Measurements from ENCODE around the gene TULP3. TPM values are rescaled to one million over a fixed set of nuclear protein-coding genes. Genes with fewer than 3 reads are reported as not detected.

TULP3 gene
- total and polyA plus RNA-seq, 2 experiments from 2014 or later = 19.0 to 22.9 TPM

DNA sequence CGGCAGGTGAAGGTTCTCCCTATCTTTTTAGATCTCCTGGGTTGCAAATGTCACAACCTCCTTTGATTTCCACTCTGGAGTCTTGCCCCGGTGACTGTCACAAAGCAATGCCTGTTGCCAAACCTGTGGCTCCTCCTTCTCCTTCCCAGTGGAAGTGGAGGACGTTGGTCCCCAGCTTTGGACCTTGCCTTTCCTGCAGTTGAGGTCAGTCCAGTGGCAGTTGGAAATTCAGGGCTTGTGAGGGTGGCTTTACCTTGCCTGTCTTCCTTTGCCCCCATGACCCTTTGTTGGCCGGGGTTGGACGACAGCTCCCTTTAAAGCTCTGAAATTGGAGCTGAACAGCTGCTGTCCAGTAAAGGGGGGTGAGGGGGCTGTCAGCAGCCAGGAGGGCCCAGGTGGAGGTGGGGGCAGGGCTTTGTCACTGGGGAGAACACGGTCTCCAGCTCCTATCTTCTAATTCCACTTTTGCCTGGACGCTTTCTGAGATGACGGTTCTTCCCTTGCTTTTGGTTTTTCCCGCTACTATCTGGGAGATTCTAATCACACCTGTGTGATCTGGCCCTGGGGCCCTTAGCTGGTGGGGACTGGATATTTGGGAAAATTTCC lies 72.6 kb downstream of the TULP3 start:
- 45% methylated on average over 8 of the region's 9 CpGs for WGBS (ENCODE audit: low lambda C conversion rate, missing lambda C conversion rate)
- TF ChIP-seq EZH2phosphoT487 (IDR thresholded peaks at IDR 0.05; ENCODE audit: low read depth, severe bottlenecking, unreplicated experiment) (no peak), EZH2 (IDR thresholded peaks at IDR 0.05; ENCODE audit: borderline replicate concordance) (no peak)
- TF ChIP-seq, protein P1, sequence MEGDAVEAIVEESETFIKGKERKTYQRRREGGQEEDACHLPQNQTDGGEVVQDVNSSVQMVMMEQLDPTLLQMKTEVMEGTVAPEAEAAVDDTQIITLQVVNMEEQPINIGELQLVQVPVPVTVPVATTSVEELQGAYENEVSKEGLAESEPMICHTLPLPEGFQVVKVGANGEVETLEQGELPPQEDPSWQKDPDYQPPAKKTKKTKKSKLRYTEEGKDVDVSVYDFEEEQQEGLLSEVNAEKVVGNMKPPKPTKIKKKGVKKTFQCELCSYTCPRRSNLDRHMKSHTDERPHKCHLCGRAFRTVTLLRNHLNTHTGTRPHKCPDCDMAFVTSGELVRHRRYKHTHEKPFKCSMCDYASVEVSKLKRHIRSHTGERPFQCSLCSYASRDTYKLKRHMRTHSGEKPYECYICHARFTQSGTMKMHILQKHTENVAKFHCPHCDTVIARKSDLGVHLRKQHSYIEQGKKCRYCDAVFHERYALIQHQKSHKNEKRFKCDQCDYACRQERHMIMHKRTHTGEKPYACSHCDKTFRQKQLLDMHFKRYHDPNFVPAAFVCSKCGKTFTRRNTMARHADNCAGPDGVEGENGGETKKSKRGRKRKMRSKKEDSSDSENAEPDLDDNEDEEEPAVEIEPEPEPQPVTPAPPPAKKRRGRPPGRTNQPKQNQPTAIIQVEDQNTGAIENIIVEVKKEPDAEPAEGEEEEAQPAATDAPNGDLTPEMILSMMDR (IDR thresholded peaks at IDR 0.05; ENCODE audit: poor library complexity) = no peak
- DNase-seq (ENCODE audit: low spot score) = no peak

DNA sequence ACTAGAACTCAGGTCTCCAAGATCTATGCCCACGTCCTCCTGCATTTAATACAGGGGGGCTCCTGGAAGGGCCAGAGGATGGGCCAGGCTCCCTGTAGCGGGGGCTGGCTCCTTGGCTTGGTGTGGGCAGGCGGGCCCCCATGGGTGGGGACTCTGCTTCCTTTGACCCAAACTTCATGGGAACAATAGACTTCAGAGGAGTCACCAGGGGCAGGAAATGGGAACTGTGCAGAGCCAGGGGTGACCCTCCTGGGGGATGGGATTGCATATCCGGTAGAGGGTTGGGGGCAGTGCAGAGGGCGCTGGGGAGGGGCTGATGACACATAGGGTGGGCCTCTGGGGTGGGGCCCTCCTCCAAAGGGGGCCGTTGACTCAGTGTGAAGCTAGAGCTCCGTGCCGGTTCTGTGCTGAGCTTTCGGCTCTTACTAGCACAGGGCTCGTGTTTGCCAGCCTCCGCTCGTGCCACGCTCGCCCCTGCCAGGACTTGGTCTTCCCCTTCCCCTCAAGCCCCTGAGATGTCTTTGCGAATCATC lies 73.1 kb downstream of the TULP3 start:
- 68% methylated on average over 13 of the region's 15 CpGs for WGBS (ENCODE audit: low lambda C conversion rate, missing lambda C conversion rate)
- no peaks in the 10 kb centered on the region for H3K9me3 ChIP-seq (ENCODE audit: low read depth)
- no peak overlapping the region for H2AFZ ChIP-seq
- H3K4me1 ChIP-seq (ENCODE audit: insufficient read depth) = peaks cover 8% of the 10 kb centered on the region
- no peak overlapping the region for H3K27ac ChIP-seq
- no peak for TF ChIP-seq EZH2 (IDR thresholded peaks at IDR 0.05; ENCODE audit: borderline replicate concordance)
- no peak for TF ChIP-seq EZH2phosphoT487 (IDR thresholded peaks at IDR 0.05; ENCODE audit: low read depth, severe bottlenecking, unreplicated experiment)
- TF ChIP-seq, protein P1 (IDR thresholded peaks at IDR 0.05; ENCODE audit: poor library complexity) = no peak
- no peaks in the 10 kb centered on the region for H3K27me3 ChIP-seq
- no peak overlapping the region for H3K4me3 ChIP-seq
- peaks cover 6% of the 10 kb centered on the region for H3K79me2 ChIP-seq
- no peaks in the 10 kb centered on the region for H4K20me1 ChIP-seq (ENCODE audit: insufficient read depth, poor library complexity, severe bottlenecking)
- H3K9me2 ChIP-seq (replicated peaks; ENCODE audit: insufficient read depth) = no peaks in the 10 kb centered on the region
- no peak for DNase-seq (ENCODE audit: low spot score)
- H3K36me3 ChIP-seq (replicated peaks; ENCODE audit: insufficient read depth, low read depth) = no peaks in the 10 kb centered on the region
- no peak overlapping the region for H3K4me2 ChIP-seq

More for the DNA sequence above, 72.6 kb downstream of the TULP3 start:
- H3K36me3 ChIP-seq (replicated peaks; ENCODE audit: insufficient read depth, low read depth) = no peaks in the 10 kb centered on the region
- no peak overlapping the region for H2AFZ ChIP-seq
- H3K79me2 ChIP-seq = peaks cover 6% of the 10 kb centered on the region
- peaks cover 11% of the 10 kb centered on the region for H3K4me1 ChIP-seq (ENCODE audit: insufficient read depth)
- no peaks in the 10 kb centered on the region for H3K9me3 ChIP-seq (ENCODE audit: low read depth)
- H3K9me2 ChIP-seq (replicated peaks; ENCODE audit: insufficient read depth) = no peaks in the 10 kb centered on the region
- no peak overlapping the region for H3K27ac ChIP-seq
- H4K20me1 ChIP-seq (ENCODE audit: insufficient read depth, poor library complexity, severe bottlenecking) = no peaks in the 10 kb centered on the region
- H3K4me2 ChIP-seq = no peak overlapping the region
- no peak overlapping the region for H3K4me3 ChIP-seq
- no peaks in the 10 kb centered on the region for H3K27me3 ChIP-seq

DNA sequence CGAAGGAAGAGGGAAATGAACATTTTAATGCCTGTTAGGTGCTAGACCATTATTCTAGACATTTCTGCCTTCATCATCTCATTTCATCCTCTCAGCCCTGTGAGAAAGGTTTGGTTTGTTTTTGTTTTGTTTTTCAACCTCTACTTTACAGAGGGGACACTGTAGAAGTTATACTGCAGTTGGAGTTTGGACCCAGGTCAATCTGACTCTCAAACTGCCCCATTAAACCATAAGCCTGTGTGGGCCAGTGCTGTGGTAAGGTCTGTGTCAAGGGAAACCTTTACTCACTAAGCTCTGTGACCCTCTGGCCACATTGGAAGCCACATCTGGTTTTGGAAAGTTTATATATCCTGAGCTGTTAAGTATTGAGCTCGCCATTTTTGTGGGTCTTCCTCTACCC lies 77.0 kb downstream of the TULP3 start:
- H2AFZ ChIP-seq = no peak overlapping the region
- TF ChIP-seq EZH2phosphoT487 (IDR thresholded peaks at IDR 0.05; ENCODE audit: low read depth, severe bottlenecking, unreplicated experiment) (no peak), EZH2 (IDR thresholded peaks at IDR 0.05; ENCODE audit: borderline replicate concordance) (no peak)
- TF ChIP-seq, protein P1 (IDR thresholded peaks at IDR 0.05; ENCODE audit: poor library complexity) = no peak
- no peaks in the 10 kb centered on the region for H3K27me3 ChIP-seq
- peaks cover 2% of the 10 kb centered on the region for H3K79me2 ChIP-seq
- H4K20me1 ChIP-seq (ENCODE audit: insufficient read depth, poor library complexity, severe bottlenecking) = no peaks in the 10 kb centered on the region
- no peak overlapping the region for H3K4me2 ChIP-seq
- DNase-seq (ENCODE audit: low spot score) = no peak
- H3K36me3 ChIP-seq (replicated peaks; ENCODE audit: insufficient read depth, low read depth) = no peaks in the 10 kb centered on the region
- H3K27ac ChIP-seq = no peak overlapping the region
- H3K9me3 ChIP-seq (ENCODE audit: low read depth) = no peaks in the 10 kb centered on the region
- H3K4me1 ChIP-seq (ENCODE audit: insufficient read depth) = no peaks in the 10 kb centered on the region
- 89% methylated on average over 2 of the region's 2 CpGs for WGBS (ENCODE audit: low lambda C conversion rate, missing lambda C conversion rate)
- H3K9me2 ChIP-seq (replicated peaks; ENCODE audit: insufficient read depth) = no peaks in the 10 kb centered on the region
- no peak overlapping the region for H3K4me3 ChIP-seq

Measured in hepatocyte (in vitro differentiated cells).